Measurements from ENCODE around the gene C16orf92.

DNA sequence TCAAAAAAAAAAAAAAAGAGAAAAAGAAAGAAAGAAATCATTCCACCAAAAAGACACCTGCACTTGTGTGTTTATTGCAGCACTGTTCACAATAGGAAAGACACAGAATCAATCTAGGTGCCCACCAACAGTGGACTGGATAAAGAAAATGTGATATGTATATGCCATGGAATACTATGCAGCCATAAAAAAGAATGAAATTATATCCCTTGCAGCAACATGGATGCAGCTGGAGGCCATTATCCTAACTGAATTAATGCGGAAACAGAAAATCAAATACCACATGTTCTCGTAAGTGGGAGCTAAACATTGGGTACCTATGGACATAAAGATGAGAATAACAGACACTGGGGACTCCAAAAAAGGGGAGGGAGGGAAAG lies 5.7 kb upstream of the C16orf92 start:
- TF ChIP-seq, protein P1, sequence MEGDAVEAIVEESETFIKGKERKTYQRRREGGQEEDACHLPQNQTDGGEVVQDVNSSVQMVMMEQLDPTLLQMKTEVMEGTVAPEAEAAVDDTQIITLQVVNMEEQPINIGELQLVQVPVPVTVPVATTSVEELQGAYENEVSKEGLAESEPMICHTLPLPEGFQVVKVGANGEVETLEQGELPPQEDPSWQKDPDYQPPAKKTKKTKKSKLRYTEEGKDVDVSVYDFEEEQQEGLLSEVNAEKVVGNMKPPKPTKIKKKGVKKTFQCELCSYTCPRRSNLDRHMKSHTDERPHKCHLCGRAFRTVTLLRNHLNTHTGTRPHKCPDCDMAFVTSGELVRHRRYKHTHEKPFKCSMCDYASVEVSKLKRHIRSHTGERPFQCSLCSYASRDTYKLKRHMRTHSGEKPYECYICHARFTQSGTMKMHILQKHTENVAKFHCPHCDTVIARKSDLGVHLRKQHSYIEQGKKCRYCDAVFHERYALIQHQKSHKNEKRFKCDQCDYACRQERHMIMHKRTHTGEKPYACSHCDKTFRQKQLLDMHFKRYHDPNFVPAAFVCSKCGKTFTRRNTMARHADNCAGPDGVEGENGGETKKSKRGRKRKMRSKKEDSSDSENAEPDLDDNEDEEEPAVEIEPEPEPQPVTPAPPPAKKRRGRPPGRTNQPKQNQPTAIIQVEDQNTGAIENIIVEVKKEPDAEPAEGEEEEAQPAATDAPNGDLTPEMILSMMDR (conservative IDR thresholded peaks at IDR 0.05; ENCODE audit: low read length): no peak
- no peak for TF ChIP-seq EZH2phosphoT487 (IDR thresholded peaks at IDR 0.05; ENCODE audit: borderline replicate concordance)

All from Loucy (cell line).